HG02623 (cell line): Measurements from ENCODE around the gene ZSWIM8.
"Not testable (repeated sequence)": the region's sequence is repeated elsewhere in the genome, so short reads cannot be mapped to it uniquely, and the experiment has no call there.

Experiments used
- ATAC-seq: cut with Tn5 transposase; IDR thresholded peaks from one replicate; pipeline ENCODE4 v1.9.1; 2021; ENCODE audit warnings: moderate library complexity; ENCODE audit not compliant: unreplicated experiment

Gene ZSWIM8

GRCh38 chr10:73813333-73813732, 27.9 kb downstream of the ZSWIM8 start:
- no peak for ATAC-seq

- no peak for ATAC-seq
Observed at GRCh38 chr10:73814276-73814895, 29.0 kb downstream of the ZSWIM8 start.

- no peak for ATAC-seq
Observed at GRCh38 chr10:73814896-73815718, 29.7 kb downstream of the ZSWIM8 start.

GRCh38 chr10:73815719-73816030, 30.3 kb downstream of the ZSWIM8 start:
- no peak for ATAC-seq

- ATAC-seq = no peak
Observed at GRCh38 chr10:73816917-73817729, 31.7 kb downstream of the ZSWIM8 start.

- ATAC-seq = no peak
Observed at GRCh38 chr10:73817826-73818225, 32.4 kb downstream of the ZSWIM8 start.

- ATAC-seq = no peak
Observed at GRCh38 chr10:73818402-73818801, 33.0 kb downstream of the ZSWIM8 start.

- no peak for ATAC-seq
Observed at GRCh38 chr10:73819081-73819480, 33.7 kb downstream of the ZSWIM8 start.

GRCh38 chr10:73819513-73820093, 34.2 kb downstream of the ZSWIM8 start:
- ATAC-seq = no peak

GRCh38 chr10:73823391-73823790, 38.0 kb downstream of the ZSWIM8 start:
- ATAC-seq = no peak

GRCh38 chr10:73824146-73824725, 38.8 kb downstream of the ZSWIM8 start:
- ATAC-seq = no peak

- no peak for ATAC-seq
Observed at GRCh38 chr10:73827346-73828089, 42.1 kb downstream of the ZSWIM8 start.

GRCh38 chr10:73828161-73828560, 42.8 kb downstream of the ZSWIM8 start:
- no peak for ATAC-seq

GRCh38 chr10:73829090-73829489, 43.7 kb downstream of the ZSWIM8 start:
- ATAC-seq = not testable (repeated sequence)

- no peak for ATAC-seq
Observed at GRCh38 chr10:73836427-73836980, 51.1 kb downstream of the ZSWIM8 start.

- ATAC-seq = no peak
Observed at GRCh38 chr10:73837072-73837471, 51.7 kb downstream of the ZSWIM8 start.

- ATAC-seq = no peak
Observed at GRCh38 chr10:73838008-73838567, 52.7 kb downstream of the ZSWIM8 start.

GRCh38 chr10:73838827-73839226, 53.4 kb downstream of the ZSWIM8 start:
- ATAC-seq = no peak

- ATAC-seq = no peak
Observed at GRCh38 chr10:73839276-73839966, 54.0 kb downstream of the ZSWIM8 start.
